SU-DHL-6 (cell line): ENCODE results near the gene DDX10.

ENCODE experiments used
- EZH2phosphoT487 ChIP-seq: fragments of 200-600 bp; sonication (generic), shearing (Covaris generic); conservative IDR thresholded peaks from 2 replicates; pipeline ENCODE4 v1.6.1; 2018; ENCODE audit warnings: mild to moderate bottlenecking, antibody characterized with exemption, low read length, moderate library complexity, mixed read lengths
- TF ChIP-seq, protein P1 (sequence below): fragments of 200-600 bp; sonication (generic); IDR thresholded peaks from one replicate; pipeline ENCODE4 v1.5.1; 2017; ENCODE audit warnings: antibody characterized with exemption, mild to moderate bottlenecking, low read length, moderate library complexity; ENCODE audit not compliant: insufficient read depth, poor library complexity, severe bottlenecking

DNA sequence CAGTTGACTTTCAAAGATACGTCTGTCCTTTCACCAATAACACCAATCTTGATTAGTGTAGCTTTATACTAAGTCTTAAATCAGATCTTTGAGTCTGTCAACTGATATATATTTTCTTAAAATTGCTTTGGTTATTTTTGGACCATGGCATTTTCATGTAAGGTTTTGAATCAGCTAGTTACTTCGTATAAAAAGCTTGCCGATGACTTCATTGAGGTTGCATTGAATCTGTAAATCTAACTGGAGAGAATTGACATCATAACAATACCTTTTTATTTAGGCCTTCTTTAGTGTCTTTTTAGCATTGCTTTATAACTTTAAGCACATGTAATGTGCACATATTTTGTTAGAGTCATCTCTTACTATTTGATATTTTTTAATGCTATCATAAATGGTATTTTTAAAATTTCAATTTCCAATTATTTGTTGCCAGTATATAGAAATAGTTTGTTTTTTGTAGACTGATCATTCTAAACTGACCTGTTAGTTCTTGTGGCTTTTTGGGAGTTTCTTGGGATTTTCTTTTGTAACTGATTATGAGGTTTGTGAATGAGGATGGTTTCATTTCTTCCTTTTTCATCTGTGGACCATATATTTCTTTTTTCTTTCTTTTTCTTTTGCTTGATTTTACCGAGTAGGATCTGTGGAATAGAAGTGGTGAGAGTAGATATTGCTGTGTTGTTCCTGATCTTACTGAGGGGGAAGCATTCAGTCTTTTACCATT is 61.4 kb downstream of the DDX10 start:
- TF ChIP-seq, protein P1, sequence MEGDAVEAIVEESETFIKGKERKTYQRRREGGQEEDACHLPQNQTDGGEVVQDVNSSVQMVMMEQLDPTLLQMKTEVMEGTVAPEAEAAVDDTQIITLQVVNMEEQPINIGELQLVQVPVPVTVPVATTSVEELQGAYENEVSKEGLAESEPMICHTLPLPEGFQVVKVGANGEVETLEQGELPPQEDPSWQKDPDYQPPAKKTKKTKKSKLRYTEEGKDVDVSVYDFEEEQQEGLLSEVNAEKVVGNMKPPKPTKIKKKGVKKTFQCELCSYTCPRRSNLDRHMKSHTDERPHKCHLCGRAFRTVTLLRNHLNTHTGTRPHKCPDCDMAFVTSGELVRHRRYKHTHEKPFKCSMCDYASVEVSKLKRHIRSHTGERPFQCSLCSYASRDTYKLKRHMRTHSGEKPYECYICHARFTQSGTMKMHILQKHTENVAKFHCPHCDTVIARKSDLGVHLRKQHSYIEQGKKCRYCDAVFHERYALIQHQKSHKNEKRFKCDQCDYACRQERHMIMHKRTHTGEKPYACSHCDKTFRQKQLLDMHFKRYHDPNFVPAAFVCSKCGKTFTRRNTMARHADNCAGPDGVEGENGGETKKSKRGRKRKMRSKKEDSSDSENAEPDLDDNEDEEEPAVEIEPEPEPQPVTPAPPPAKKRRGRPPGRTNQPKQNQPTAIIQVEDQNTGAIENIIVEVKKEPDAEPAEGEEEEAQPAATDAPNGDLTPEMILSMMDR: no peak
- no peak for TF ChIP-seq EZH2phosphoT487
